NCI-H69 (cell line): ENCODE results near the gene MYO9A.

ENCODE experiments used
- DNase-seq: peaks from one replicate; lab custom pipeline; 2025; lab: John Stamatoyannopoulos, UW

Gene MYO9A

DNA sequence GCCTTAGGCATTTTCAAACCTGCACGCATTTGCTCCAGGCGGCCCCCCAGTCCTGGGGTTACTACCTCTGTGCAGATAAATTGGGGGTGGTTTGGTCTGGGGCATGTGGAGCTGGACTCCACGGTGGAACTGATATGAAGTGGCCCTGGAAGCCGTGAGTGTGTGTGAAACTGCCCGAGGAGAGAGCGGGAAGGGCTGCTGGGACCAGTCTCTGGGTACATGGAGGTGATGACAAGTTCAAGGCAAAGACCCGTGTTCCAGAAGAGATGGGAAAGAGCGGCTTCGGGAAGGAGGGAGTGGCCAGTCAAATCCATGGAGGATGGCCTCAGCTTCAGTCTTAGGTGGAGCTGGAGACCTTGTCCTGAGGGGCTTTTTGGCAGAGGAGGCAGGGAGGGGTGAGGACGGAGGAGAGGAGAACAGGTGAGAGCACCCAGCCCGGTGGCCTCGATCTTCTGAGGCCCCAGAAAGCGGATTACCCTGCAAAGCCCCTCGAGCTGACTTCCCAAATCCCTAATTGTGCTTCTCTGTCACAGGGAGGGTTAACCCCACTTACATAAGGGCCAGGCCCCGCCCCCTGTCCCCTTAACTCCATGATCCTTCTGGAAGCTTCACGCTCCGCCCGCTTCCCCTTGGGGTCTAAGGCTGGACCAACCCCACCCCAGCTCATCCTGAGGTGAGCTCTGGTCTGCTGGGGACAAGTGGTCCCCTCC is 309.5 kb downstream of the MYO9A start:
- DNase-seq = peak; percentile 1

DNA sequence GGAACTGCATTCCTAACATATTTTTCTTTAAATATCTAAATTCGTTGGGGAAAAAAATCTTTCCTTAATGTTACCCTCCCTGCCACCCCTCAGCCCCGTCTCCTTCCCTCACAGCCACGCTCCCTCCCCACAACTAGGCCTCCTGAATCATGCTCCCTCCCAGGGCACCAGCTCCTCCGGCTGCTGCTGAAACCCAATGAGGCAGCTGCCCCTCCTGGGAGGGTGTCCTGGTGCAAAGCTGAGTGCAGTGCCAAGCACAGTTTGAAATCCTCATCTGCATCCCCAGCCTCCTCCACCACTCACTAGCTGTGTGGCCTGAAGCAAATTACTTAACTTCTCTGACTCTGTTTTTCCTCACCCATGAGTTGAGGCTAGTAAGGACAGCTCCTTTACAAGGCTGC is 310.3 kb downstream of the MYO9A start:
- DNase-seq = peak; percentile 12

DNA sequence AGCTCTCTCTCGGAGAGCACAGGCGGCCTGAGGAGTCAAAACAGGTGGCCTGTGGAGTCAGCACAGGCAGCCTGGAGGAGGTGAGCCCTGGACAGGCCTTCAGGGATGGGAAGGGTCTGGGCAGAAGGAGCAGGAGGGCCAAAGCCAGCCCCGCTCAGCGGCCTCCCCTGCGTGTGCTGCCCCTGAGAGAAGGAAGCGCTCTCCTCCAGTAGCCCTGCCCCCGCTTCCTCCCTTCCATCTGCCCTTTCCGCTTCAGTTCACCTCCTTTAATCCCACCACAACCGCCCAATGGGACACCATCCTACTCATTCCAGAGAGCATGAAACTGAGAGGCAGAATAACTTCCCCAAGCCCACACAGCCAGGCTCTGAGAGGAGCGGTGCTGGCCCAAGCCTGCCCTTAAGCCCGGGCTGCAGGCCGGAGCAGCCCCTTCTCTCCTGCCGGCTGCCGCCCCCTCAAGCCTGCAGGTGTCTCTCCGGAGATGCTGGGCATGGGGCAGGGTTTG is 310.8 kb downstream of the MYO9A start:
- peak; percentile 52 for DNase-seq

DNA sequence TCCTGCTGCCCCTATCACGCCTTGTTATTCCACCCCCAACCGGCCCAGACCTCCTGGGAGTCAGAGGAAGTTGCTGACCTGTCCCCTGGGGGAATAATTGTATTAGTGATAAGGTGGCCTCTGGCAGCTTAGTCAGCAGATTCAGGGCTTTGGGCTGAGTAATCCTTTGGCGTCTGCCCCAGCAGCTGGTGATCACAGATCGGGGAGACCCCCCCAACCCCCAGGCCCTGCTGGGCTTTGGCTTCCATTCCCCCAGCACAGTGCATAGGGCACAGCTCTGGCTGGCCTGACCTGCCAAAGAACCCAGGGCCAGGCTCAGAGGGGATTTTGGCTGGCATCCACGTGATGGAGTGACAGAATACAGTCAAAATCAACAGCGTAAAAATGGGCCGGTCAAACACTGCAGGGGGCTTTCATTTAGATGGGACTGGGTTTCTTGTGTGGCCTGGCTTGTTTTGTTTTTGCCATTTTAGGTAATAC is 311.5 kb downstream of the MYO9A start:
- peak; percentile 71 for DNase-seq

DNA sequence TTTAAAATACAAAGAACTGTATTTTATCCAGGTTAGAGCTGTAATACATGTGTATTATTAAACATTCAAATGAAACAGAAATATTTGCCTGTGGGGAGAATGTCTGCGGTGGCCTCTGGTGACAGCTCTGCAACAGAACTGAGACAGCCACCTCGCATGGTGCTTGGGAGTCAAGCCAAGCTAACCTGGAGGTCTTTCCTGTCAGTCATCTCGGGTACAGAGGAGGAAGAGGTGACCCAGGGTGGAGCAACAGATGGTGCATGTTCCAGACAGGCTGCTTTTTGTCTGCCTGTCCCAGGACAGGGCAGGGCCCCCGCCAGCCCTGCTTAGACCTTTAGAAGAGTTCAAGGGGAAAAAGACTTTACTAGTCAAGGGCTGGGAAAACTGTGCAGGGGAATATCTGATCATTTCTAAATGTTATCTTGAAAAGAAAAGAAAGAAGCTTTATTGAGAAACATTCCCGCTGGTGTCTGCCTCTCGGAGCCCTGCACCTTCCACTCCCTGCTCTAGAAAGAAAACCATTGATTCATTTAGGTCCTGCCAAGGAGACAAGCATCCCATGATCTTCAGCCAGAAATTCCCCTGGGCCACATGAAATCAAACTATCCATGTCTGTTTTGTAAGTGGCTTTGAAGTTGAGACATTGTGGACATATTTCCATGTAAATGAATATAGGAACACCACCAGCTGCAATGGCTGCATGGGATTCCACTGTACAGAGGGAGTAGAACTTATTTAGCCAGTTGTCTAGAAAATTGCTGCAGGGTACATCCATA is 313.1 kb downstream of the MYO9A start:
- DNase-seq = peak; percentile 17

DNA sequence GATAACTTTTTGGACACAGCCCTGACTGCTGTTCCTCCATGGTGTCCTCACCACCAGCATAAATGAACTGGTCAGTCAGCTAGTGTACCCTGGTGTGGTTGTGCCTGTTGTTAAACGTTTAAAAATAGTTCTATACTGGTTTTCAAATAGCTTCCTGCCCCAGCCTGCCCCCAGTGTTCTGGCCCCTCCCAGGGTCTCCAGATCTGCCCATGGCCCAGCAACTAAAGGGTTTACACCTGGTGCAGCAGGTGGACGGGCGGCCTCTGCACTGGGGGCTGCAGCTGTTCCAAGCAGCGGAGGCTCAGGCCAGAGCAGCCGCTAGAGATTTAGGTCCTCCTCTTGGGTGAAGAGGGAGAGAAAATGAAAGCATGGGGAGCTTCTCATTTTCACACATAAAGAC is 313.7 kb downstream of the MYO9A start:
- DNase-seq = peak; percentile 25

DNA sequence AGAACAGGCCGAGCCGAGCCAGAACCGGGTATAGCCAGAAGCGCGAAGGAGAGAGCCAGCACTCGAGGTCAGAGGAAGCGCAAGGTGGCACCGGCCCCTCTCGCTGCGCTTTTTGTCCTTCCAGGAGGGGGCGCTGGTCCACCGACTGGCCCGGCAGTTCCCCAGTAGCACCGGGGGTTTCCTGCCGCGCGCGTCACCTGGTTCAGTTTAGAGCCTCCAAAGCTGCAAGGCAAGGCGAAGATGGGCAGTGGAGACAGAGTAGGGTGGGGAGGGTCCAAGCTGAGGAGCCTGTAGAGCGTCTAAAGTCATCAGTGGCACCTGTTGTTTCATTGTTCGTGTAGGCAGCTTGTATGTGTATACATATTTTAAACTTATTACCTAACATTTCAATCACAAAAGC is 315.2 kb downstream of the MYO9A start:
- DNase-seq = peak; percentile 70

DNA sequence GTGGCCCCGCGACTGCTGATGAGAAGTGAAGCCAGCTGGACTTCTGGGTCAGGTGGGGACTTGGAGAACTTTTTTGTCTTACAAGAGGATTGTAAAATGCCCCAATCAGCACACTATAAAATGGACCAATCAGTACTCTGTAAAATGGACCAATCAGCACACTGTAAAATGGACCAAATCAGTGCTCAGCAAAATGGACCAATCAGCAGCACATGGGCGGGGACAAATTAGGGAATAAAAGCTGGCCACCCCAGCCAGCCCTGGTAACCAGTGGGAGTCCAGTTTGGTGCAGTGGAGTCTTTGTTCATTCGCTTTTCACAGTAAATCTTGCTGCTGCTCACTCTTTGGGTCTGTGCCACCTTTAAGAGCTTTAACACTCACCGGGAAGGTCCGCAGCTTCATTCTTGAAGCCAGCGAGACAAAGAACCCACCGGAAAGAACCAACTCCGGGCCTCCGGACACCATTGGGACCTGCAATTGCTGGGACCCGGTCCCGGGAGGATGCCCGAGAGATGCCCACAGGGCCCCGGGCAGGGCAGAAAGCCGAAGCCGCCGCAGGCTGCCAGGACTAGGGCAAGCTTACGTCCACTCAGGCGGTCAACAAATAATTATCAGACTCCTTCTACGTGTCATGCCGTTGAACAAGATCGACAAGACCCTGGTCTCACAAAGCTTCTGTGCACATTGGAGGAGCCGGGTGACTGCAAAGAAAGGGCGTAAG is 315.9 kb downstream of the MYO9A start:
- DNase-seq = no peak

DNA sequence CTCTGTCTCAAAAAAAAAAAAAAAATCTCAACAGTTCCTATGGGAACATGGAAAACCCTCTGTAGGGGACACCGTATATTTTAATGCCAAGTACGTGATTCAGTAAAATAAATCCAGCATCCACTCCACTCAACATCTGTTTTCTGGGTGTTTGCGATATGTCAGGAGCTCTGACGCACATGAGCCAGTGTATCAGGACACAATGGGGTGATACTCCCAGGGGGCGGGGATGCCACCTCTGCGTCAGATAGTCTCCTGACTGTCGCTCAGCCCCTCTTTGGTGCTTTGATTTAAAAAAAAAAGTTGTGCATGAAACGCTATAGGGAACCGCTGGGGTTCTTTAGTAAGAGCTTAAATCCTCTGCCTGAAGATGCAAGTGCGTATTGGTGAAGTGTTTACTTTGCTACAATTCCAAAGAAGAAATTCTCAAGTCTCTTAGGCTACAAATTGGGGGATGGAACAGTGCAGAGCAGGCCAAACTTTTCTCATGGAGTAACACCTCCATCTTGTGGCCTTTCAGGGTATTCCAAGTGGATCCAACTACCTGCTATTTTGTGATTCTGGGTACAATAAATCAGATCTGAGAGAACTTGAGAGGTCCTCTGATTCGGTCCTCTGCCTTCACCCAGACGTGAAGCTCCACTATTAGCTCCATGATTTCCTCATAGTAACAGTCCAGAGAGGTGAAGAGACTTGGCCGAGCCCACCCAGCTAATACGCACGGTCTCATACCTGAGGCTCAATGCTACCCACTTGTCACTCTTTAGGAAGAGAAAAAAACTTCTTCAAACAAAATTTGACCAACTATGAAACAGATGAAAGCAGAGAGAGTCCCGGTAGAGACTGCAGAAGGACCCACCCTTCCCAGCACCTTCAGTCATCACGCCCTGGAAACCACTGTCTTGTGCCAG is 316.9 kb downstream of the MYO9A start:
- peak; percentile 54 for DNase-seq

DNA sequence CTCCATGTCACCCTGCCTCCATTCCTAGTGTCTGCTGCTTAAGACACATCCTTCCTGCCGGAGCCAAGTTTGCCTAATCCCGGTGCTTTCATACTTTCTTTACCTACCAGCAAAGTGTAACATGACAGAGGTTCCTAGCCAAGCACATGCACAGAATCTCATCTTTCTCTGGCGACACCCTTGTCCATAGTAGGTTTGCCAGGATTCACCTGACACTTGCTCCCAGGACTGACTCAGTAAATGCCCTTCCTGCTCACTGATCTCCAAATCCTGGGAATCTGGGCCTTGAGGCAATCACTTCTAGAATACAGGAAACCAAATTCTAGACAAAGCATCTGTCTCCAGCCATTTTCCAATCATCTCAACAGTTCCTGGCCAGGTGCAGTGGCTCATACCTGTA is 317.8 kb downstream of the MYO9A start:
- DNase-seq = no peak

DNA sequence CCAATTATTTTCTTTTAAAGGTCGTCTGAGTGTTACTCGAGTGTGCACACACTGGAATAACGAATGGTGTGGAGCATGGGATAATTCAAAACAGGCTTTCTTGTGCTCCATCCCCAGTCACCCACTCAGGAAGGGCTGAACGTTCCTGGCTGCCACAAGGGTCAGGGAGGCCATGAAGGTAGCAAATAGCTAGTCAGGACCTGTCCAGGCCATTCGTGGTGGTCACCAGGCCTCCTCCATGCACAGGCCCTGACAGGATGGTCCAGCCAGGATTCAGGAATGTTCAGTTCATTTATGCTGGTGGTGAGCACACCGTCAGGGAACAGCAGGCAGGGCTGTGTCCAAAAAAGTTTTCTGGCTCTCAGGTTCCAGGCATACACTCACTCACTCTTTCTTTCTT is 319.3 kb downstream of the MYO9A start:
- no peak for DNase-seq

DNA sequence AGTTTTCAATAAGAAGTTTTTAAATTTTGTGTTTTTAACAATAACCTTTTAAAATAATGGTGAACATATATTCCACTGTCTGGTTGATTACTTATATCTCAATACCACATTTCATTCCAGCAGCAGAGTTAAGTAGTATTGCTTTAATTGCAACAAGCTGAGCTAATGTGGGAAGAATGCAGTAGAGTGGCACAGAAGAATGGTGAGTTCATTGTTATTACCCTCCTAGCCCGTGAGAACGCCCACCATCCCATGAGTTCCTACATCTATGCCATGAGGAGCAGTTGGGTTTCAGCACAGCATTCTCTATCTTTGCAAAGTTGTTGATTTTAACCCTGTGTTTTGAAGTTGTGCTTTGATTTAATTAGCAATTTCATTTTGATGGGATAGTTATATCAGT is 325.4 kb downstream of the MYO9A start:
- DNase-seq = no peak

DNA sequence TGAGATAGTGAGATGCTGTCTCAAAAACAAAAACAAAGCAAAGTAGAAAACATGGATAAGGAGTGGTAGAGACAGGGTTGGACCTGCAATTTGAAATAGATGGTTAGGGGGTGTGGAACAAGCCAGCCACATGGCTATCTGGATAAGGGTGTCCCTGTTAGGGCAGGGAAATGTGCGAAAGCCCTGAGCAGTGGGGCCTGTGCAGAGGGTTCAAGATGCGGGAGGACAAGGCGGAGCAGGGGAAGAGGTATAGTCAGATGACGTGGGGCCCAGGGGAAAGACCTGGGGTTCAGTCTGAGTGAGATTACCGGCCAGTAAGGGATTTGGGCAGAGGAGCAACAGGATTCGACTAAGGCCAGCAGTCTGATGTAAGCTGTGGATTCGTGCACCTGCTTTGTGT is 326.0 kb downstream of the MYO9A start:
- no peak for DNase-seq

DNA sequence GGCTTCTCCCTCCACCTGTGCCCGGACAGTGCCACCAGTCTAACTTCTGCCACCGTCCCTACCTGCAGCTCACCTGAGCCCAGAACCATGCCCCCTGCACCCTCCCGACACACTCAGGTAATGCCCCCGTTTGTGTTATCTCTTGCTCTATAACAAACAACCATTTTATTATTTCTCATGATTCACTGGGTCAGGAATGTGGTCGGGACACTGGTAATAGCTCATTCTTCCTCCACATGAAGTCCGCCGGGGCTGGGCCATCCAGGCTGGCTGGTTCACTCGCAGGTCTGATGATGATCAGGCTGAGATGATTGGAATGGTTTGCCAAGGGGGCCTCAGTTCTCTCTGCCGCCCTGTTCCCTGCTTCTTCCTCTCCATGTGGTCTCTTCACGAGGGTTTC is 327.9 kb downstream of the MYO9A start:
- DNase-seq = no peak

DNA sequence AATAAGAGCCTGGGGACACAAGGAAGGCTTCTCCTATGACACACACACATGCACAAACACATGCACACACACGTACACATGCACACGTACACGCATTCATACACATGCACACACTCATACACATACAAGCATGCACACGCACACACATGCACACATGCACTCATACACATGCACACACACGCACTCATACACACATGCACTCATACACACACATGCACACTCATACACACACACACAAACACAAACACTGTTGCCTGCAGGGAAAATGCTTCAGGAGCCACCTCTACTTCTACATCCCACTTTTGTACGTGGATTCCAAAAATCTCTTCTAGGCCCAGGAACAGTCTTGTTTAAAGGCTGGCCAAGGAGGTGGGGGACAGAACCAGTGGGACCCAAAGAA is 328.3 kb downstream of the MYO9A start:
- no peak for DNase-seq

DNA sequence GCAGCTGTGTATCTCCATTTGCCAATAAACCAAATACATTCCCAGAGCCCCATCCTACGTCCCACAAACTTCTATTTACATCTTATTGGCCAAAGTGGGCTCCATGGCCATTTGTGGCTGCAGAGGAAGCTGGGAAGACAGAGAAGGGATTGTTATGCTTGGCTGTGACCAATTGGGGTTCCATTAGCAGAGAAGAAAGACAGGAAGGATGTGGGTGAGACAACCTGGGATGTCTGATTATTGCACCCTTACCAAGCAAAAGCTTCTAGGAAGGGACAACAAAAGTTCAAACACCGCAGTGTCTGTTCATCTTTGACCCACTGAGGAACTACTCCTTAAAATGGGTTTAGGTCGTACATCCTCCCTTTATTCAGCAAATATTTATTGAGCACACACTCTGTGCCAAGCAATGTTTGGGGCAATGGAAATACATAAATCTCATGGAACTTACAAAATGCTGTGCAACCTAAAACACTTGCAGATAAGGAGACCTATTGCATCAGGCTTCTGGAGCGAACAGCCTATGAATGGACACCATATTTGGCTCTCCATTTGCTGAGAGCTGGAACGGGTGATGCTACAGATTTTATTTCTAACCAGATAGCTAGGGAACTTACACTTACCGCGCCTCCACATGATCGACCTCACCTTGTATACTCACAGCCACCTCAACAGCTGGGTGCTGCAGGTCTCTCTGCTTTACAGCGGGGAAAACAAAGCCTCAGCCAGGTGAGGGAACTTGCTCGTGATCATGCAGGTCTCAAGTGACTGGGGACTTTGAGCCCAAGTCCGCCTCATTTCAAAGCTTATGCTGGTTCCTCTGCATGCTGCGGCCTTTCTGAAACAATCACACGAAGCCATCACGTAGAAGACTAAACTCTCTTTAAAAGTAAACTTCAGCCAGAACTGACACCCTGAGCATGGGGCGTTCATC is 329.0 kb downstream of the MYO9A start:
- DNase-seq = no peak

DNA sequence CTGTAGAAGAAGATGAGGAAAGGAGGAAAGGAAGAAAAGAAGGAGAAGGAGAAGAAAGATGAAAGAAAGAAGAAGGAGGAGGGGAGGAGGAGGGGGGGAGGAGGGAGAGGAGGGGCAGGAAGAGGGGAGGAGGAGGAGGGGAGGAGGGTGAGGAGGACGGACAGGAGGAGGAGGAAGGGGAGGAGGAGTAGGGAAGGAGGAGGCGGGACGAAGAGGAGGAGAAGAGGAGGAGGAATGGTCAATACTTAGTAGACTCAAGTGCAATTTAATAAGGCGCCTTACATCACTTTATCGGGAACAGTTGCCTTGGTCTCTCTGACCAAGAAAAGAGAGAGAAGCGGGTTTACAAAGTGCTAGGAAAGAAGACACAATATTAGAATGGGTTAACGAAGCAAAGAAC is 331.3 kb downstream of the MYO9A start:
- DNase-seq = no peak

DNA sequence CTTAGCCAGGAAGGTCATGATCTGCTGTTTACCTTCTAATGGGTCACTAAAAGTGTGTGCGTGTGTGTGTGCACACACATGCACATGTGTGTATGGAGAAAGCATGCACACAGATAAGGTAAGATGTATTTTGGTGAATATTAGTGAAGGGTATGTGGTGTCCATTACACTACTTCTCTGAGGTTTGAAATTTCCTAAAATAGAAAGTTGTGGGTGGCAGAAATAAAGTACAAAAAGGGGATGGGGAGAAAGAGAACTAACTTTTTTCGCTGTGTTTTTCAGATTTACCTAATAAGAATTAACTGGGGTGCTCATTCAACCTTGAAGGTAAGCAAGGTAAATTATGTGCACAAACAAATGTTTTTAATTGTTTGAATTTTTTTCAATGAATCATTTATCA is 332.0 kb downstream of the MYO9A start:
- DNase-seq = no peak

DNA sequence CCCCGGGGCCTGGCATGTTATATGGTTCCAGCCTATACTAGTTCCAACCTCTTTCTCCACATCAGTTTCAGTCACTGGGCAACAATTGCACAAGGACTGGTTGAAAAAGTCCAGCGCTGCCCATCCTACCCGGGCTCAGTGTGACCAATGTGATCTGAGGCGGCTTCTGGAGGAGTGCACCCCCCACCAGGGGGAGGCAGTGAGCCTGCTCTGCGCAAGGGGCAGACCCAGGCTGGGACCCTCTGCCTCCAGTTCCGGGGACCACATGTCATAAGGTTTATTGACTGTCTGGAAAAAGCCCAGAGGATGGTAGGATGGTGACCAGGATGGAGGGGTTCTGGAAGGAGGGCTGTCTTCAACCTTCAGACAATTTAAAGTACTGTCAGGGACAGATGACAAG is 333.2 kb downstream of the MYO9A start:
- DNase-seq = peak; percentile 5

DNA sequence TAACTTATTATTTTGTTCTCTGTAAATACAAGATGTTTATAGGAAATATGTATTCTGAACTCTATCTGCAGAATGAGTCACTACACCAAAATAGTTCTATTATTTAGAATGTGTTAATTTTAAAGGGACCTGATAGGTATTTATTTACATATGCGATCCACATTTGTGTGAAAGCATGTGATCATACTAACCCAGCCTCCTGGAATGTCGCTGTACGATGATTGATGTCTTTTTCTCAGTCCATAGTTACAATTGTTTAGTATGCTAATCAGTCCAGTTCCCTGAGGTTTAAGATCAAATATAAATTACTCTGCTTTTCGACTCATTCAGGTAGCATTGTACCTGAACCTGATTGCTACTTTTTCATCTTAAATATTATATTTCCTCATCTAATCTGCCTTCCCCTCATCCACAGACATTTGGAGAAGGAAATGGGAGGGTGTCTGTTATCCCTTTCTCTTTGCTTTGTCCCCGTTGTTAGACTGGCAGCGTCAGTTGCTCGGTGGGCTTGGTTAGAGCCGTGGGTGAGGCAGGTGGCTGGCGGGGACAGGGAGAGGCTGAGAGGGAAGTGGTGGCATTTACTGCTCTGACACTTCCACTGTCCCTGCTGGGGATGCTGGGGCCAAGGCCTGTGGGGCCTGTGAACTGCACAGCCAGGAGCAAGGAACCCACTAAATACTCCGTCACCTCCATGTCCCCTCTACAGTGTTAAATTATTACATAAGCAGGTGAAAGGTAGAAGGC is 335.4 kb downstream of the MYO9A start:
- DNase-seq = no peak
